Chondrocyte (in vitro differentiated cells): ENCODE data around the gene CHTF18. TPM values are rescaled to one million over a fixed set of nuclear protein-coding genes. Genes with fewer than 3 reads are reported as not detected.
"Not testable (repeated sequence)": the region's sequence is repeated elsewhere in the genome, so short reads cannot be mapped to it uniquely, and the experiment has no call there.

Source experiments
- DNase-seq: peaks from one replicate; pipeline ENCODE4 v3.0.0; 2021; ENCODE audit warnings: mixed read lengths, low spot score
- H3K27ac Mint-ChIP-seq: one replicate; pipeline ENCODE4 v1.8.0; 2021; ENCODE audit warnings: mild to moderate bottlenecking, moderate library complexity, mixed read lengths; ENCODE audit not compliant: unreplicated experiment
- H3K27me3 Mint-ChIP-seq: 2 replicates; pipeline ENCODE4 v1.8.0; 2021; ENCODE audit warnings: low read depth, mixed read lengths
- H3K36me3 Mint-ChIP-seq: 2 replicates; pipeline ENCODE4 v1.8.0; 2021; ENCODE audit warnings: low read depth, mixed read lengths
- H3K4me1 Mint-ChIP-seq: 2 replicates; pipeline ENCODE4 v1.8.0; 2021; ENCODE audit warnings: low read depth, mild to moderate bottlenecking, mixed read lengths
- H3K4me3 Mint-ChIP-seq: one replicate; pipeline ENCODE4 v1.8.0; 2021; ENCODE audit warnings: mild to moderate bottlenecking, moderate library complexity, mixed read lengths; ENCODE audit not compliant: unreplicated experiment
- H3K9me3 Mint-ChIP-seq: 2 replicates; pipeline ENCODE4 v1.8.0; 2021; ENCODE audit warnings: low read depth, mixed read lengths
- total RNA-seq: library from RNA; stranded (reverse); gene quantifications from 3 replicates; pipeline ENCODE4 v1.2.1, GENCODE V29; 2021
- TF ChIP-seq, protein P1 (sequence below): fragments of 200-600 bp; sonication (generic); IDR thresholded peaks from 2 replicates; pipeline ENCODE4 v1.5.0; 2021; ENCODE audit warnings: antibody characterized with exemption, mild to moderate bottlenecking, moderate library complexity

CHTF18 gene
- total RNA-seq, 1 donor from 2014 or later: 12.8 TPM

DNA sequence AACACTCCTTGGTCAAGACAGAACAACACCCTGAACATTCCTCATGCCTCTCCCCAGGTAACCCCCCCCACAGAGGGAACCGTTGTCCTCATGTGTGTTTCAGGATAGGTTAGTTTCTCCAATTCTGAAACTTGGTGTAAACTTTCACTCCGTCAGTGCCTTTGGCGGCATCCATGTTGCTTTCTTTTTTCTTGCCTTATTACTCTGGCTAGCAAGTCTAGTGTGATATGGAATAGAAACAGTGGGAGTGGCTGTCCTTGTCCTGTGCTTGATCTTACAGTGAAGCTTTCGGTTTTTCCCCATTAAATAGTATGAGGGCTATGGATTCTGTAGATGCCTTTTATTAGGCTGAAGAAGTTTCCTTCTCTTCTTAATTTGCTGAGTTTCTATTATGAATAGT, 47.8 kb downstream of the CHTF18 start:
- no peak overlapping the region for H3K4me3 Mint-ChIP-seq
- H3K27me3 Mint-ChIP-seq: peaks cover 6% of the 10 kb centered on the region
- TF ChIP-seq, protein P1, sequence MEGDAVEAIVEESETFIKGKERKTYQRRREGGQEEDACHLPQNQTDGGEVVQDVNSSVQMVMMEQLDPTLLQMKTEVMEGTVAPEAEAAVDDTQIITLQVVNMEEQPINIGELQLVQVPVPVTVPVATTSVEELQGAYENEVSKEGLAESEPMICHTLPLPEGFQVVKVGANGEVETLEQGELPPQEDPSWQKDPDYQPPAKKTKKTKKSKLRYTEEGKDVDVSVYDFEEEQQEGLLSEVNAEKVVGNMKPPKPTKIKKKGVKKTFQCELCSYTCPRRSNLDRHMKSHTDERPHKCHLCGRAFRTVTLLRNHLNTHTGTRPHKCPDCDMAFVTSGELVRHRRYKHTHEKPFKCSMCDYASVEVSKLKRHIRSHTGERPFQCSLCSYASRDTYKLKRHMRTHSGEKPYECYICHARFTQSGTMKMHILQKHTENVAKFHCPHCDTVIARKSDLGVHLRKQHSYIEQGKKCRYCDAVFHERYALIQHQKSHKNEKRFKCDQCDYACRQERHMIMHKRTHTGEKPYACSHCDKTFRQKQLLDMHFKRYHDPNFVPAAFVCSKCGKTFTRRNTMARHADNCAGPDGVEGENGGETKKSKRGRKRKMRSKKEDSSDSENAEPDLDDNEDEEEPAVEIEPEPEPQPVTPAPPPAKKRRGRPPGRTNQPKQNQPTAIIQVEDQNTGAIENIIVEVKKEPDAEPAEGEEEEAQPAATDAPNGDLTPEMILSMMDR: no peak
- no peak for DNase-seq
- H3K9me3 Mint-ChIP-seq: peaks cover 29% of the 10 kb centered on the region
- H3K27ac Mint-ChIP-seq: no peak overlapping the region
- no peaks in the 10 kb centered on the region for H3K4me1 Mint-ChIP-seq
- peaks cover 7% of the 10 kb centered on the region for H3K36me3 Mint-ChIP-seq

DNA sequence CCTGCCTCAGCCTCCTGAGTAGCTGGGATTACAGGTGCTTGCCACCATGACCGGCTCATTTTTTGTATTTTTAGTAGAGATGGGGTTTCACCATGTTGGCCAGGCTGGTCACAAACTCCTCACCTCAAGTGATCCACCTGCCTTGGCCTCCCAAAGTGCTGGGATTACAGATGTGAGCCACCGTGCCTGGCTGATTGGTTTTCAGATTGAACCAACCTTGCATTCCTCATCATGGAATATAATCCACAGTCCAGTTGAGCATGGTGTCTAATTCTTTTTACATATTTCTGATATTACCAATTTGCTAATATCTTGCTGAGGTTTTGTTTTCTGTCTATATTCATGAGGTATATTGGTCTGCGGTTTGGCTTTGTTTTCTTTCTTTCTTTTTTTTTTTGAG, 48.4 kb downstream of the CHTF18 start:
- not testable (repeated sequence) for H3K4me3 Mint-ChIP-seq, DNase-seq, H3K4me1 Mint-ChIP-seq, H3K27me3 Mint-ChIP-seq, H3K36me3 Mint-ChIP-seq, H3K27ac Mint-ChIP-seq
- H3K9me3 Mint-ChIP-seq: peaks cover 29% of the 10 kb centered on the region

DNA sequence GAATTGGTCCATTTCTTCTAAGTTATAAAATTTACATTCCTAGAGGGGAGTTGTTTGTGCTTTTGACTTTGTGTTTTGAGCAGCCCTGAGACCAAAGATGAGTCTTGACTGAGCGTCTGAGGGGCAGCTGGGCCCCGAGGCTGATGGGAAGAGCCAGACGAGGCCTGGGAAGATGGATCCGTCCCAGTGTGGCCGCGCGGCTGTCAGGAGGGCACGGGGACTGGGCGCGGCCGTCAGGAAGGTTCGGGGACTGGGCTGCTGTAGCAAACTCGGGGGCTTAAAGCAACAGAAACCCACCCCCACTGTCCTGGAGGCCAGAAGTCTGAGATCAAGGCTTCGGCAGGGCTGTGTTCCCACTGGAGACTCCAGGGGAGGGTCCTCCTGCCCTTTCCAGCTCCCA, 50.3 kb downstream of the CHTF18 start:
- peaks cover 7% of the 10 kb centered on the region for H3K36me3 Mint-ChIP-seq
- DNase-seq: no peak
- H3K4me3 Mint-ChIP-seq: no peak overlapping the region
- peaks cover 29% of the 10 kb centered on the region for H3K9me3 Mint-ChIP-seq
- TF ChIP-seq, protein P1: no peak
- H3K27ac Mint-ChIP-seq: no peak overlapping the region
- H3K4me1 Mint-ChIP-seq: no peaks in the 10 kb centered on the region
- H3K27me3 Mint-ChIP-seq: peaks cover 3% of the 10 kb centered on the region

DNA sequence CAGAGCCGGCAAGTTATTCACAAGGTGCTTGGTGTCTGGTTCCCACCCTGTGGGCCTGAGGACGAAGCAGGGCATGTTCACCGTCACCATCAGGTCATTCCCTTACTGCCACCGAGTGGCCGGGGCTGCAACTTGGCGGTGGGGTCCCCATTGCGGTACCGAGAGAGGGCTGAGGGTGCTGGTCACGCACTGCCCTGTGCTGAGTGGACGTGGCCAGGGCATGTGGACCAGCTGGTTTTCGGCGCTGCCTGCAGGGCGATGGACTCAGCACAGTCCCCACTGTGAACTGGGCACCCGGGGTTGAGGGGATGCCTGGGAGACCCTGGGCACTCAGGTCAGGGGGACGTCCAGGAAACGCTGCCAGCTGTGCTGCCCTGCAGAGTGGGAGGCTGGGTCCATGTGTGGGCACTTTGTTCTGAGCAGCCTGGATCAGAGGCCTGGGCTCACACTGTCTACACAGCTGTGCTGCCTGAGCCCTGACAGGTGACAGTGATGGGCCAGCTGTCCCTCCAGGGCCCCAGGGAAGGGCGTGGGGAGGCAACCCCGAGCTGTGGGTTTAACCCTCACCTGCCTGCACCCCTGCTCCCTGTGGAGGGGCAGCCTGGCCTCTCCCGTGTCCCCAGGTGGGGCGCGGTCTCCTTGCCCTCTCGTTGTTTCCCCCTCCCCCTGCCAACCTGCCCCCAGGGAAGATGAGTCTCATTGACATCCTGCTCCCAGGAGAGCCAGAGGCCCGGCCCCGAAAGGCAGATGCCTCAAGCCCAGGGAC, 51.4 kb downstream of the CHTF18 start:
- TF ChIP-seq, protein P1: no peak
- Mint-ChIP-seq H3K4me1 (no peaks in the 10 kb centered on the region), H3K9me3 (peaks cover 21% of the 10 kb centered on the region), H3K27me3 (peaks cover 3% of the 10 kb centered on the region), H3K36me3 (peaks cover 6% of the 10 kb centered on the region), H3K4me3 (no peak overlapping the region), H3K27ac (no peak overlapping the region)
- no peak for DNase-seq

DNA sequence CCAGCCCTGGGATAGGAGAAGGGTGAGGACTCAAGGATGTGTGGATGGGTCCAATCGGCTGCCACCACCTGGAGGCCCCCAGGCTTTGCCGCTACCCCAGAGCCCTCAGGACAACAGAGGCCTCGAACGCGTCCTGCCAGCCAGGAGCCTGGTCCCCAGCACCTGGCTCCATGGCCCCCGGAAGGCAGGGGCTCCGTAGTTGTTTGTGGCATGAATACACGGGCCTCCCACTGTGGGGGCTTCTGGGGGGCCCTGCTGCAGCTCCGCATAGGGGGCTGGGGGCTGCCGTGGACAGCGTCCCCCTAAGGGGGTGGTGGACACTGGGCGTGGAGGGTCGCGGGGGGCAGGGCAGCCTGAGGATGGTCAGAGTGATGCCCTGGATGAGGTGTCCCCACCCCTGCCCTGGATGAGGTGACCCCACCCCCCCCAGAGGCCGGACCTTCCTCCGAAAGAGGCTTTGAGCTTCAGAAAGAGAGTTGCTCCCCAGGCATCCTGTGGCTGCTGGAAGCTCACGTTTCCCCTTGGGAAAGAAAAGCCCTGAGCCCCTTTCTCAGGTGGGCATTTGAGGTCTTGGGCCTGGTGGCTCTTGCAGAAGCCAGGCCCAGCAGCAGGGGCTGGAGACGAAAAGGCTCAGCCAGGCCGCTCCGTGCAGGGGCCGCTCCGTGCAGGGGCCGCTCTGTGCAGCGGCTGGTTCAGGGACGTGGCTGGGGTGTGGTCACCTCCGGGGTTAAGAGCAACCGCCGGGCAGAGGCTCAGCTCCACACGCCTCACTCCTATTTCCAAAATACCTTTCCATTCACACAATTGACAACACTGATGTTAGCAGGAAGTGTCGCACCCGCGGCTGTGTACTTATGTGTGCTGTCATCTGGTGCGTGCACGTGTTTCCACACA, 52.4 kb downstream of the CHTF18 start:
- TF ChIP-seq, protein P1: no peak
- H3K9me3 Mint-ChIP-seq: peaks cover 17% of the 10 kb centered on the region
- DNase-seq: no peak
- H3K27me3 Mint-ChIP-seq: peaks cover 3% of the 10 kb centered on the region
- peaks cover 6% of the 10 kb centered on the region for H3K36me3 Mint-ChIP-seq
- H3K27ac Mint-ChIP-seq: no peak overlapping the region
- no peak overlapping the region for H3K4me3 Mint-ChIP-seq
- no peaks in the 10 kb centered on the region for H3K4me1 Mint-ChIP-seq
